ENCODE results near the gene RAB3C.

Gene RAB3C

GRCh38 chr5:58778888-58779287 lies 196.0 kb downstream of the RAB3C start:
- DNase-seq, result no peak

GRCh38 chr5:58786035-58786434 lies 203.2 kb downstream of the RAB3C start:
- no peak for DNase-seq

GRCh38 chr5:58786711-58787303 lies 203.9 kb downstream of the RAB3C start:
- DNase-seq, result no peak

- no peak for DNase-seq
Measured at GRCh38 chr5:58787987-58788386, 205.1 kb downstream of the RAB3C start.

- no peak for DNase-seq
Measured at GRCh38 chr5:58793888-58794657, 211.2 kb downstream of the RAB3C start.

GRCh38 chr5:58794875-58795274 lies 212.0 kb downstream of the RAB3C start:
- DNase-seq, result no peak

- DNase-seq, result no peak
Measured at GRCh38 chr5:58795327-58795726, 212.5 kb downstream of the RAB3C start.

- no peak for DNase-seq
Measured at GRCh38 chr5:58797021-58797420, 214.1 kb downstream of the RAB3C start.

GRCh38 chr5:58800356-58800755 lies 217.5 kb downstream of the RAB3C start:
- no peak for DNase-seq

- DNase-seq, result no peak
Measured at GRCh38 chr5:58800861-58801540, 218.1 kb downstream of the RAB3C start.

GRCh38 chr5:58803056-58803455 lies 220.2 kb downstream of the RAB3C start:
- DNase-seq, result no peak

- DNase-seq, result no peak
Measured at GRCh38 chr5:58804291-58804690, 221.4 kb downstream of the RAB3C start.

GRCh38 chr5:58810086-58810485 lies 227.2 kb downstream of the RAB3C start:
- no peak for DNase-seq

GRCh38 chr5:58813855-58814254 lies 231.0 kb downstream of the RAB3C start:
- no peak for DNase-seq

GRCh38 chr5:58816181-58816731 lies 233.4 kb downstream of the RAB3C start:
- no peak for DNase-seq

- DNase-seq, result no peak
Measured at GRCh38 chr5:58818465-58818864, 235.6 kb downstream of the RAB3C start.

GRCh38 chr5:58825441-58825840 lies 242.6 kb downstream of the RAB3C start:
- DNase-seq, result no peak

GRCh38 chr5:58825899-58826298 lies 243.0 kb downstream of the RAB3C start:
- no peak for DNase-seq

- DNase-seq, result no peak
Measured at GRCh38 chr5:58827463-58827862, 244.6 kb downstream of the RAB3C start.

- DNase-seq, result no peak
Measured at GRCh38 chr5:58828258-58828657, 245.4 kb downstream of the RAB3C start.

GRCh38 chr5:58834242-58835225 lies 251.7 kb downstream of the RAB3C start:
- DNase-seq, result no peak

- DNase-seq, result no peak
Measured at GRCh38 chr5:58836351-58836750, 253.5 kb downstream of the RAB3C start.

GRCh38 chr5:58838729-58839128 lies 255.9 kb downstream of the RAB3C start:
- no peak for DNase-seq
